Measurements from ENCODE around the gene TMPRSS11B. TPM values are rescaled to one million over a fixed set of nuclear protein-coding genes. Genes with fewer than 3 reads are reported as not detected.

The TMPRSS11B gene
- total RNA-seq, 1 donor from 2014 or later = 0.79 TPM

DNA sequence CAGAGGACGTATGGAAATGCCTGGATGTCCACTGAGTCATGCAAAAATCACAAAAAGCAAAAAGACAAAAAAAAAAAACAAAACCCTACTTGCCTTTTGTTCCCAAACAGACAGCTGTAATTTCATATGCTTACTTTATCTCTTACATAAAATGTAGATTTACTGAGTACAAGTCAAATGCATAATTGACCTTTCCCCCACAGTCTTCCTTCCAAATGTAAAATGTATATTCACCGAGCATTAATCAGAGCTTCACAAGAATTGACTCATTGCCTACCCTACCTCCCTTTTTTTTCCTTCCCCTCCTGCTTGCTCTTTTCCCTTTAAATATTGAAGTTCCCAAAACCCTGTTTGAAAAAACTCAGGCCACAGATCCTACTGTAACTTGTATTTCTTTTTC is 32.5 kb upstream of the TMPRSS11B start:
- H3K36me3 ChIP-seq (ENCODE audit: control insufficient read depth, insufficient read depth, low read length) = no peaks in the 10 kb centered on the region
- TF ChIP-seq, protein P1, sequence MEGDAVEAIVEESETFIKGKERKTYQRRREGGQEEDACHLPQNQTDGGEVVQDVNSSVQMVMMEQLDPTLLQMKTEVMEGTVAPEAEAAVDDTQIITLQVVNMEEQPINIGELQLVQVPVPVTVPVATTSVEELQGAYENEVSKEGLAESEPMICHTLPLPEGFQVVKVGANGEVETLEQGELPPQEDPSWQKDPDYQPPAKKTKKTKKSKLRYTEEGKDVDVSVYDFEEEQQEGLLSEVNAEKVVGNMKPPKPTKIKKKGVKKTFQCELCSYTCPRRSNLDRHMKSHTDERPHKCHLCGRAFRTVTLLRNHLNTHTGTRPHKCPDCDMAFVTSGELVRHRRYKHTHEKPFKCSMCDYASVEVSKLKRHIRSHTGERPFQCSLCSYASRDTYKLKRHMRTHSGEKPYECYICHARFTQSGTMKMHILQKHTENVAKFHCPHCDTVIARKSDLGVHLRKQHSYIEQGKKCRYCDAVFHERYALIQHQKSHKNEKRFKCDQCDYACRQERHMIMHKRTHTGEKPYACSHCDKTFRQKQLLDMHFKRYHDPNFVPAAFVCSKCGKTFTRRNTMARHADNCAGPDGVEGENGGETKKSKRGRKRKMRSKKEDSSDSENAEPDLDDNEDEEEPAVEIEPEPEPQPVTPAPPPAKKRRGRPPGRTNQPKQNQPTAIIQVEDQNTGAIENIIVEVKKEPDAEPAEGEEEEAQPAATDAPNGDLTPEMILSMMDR (IDR thresholded peaks at IDR 0.05; ENCODE audit: insufficient read depth, low read length, severe bottlenecking) = no peak
- no peaks in the 10 kb centered on the region for H3K27me3 ChIP-seq (ENCODE audit: control insufficient read depth, insufficient read depth, low read length)
- no peak for FAIRE-seq
- peak; percentile 15 for DNase-seq (ENCODE audit: low read depth)
- no peak overlapping the region for H3K4me3 ChIP-seq (ENCODE audit: low read depth, low read length)

DNA sequence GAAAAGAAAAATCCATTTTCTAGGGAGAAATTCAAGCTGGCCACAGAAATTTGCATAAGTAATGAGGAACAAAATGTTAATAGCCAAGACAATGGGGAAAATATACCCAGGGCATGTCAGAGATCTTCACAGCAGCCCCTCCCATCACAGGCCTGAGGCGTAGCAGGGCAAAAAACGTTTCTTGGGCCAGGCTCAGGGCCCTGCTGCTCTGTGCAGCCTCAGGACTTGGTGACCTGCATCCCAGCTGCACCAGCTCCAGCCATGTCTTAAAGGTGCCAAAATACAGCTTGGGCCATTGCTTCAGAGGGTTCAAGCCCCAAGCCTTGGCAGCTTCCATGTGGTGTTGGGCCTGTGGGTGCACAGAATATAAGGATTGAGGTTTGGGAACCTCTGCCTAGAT is 32.1 kb upstream of the TMPRSS11B start:
- H3K36me3 ChIP-seq (ENCODE audit: control insufficient read depth, insufficient read depth, low read length) = no peaks in the 10 kb centered on the region
- H3K4me3 ChIP-seq (ENCODE audit: low read depth, low read length) = no peak overlapping the region
- TF ChIP-seq, protein P1 (IDR thresholded peaks at IDR 0.05; ENCODE audit: insufficient read depth, low read length, severe bottlenecking) = no peak
- FAIRE-seq (no peak), DNase-seq (ENCODE audit: low read depth) (no peak)
- no peaks in the 10 kb centered on the region for H3K27me3 ChIP-seq (ENCODE audit: control insufficient read depth, insufficient read depth, low read length)

DNA sequence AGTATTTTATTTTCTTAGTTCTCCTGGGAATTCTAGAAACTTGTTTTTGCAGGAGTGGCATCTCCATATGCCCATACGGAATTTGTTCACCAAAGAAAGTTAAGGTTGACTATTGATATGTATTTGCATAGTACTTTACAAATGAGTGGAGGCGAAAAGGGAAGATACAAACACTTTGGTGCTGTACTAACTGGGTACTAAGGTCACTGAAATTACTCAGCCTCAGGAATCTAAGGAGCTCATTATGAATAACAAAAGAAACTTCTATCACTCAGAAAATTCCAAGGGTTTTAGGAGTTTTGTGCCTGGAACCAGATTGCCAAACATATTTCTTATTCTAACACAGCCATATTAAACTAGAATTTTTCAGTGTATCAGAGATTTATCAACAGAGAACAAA is 27.4 kb upstream of the TMPRSS11B start:
- peak; percentile 49 for DNase-seq (ENCODE audit: low read depth)
- H3K4me3 ChIP-seq (ENCODE audit: low read depth, low read length) = no peak overlapping the region

DNA sequence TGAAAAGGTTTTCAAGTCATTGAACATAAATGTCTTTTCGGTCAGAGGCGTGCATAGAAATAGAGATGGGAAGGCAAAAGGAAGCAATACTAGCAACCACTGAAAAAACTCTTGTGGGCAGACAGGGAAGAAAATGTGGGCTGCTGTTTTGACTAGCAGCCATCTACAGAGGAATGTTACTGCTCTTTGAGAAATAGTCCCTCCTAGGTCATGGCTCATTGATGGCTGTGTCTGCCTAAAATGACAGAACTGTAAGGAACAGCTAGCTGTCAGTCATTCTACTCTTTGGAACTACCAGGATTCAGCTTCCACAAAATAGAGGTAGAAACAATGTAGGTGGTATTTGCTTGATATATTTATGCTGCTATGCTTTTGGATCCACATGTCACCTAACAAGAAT is 26.9 kb upstream of the TMPRSS11B start:
- Histone ChIP-seq H3K4me3 (ENCODE audit: low read depth, low read length) (no peak overlapping the region), H3K36me3 (ENCODE audit: control insufficient read depth, insufficient read depth, low read length) (no peaks in the 10 kb centered on the region), H3K27me3 (ENCODE audit: control insufficient read depth, insufficient read depth, low read length) (no peaks in the 10 kb centered on the region)
- TF ChIP-seq, protein P1 (IDR thresholded peaks at IDR 0.05; ENCODE audit: insufficient read depth, low read length, severe bottlenecking) = no peak
- no peak for DNase-seq (ENCODE audit: low read depth)
- no peak for FAIRE-seq

More for the DNA sequence above, 27.4 kb upstream of the TMPRSS11B start:
- TF ChIP-seq, protein P1 (IDR thresholded peaks at IDR 0.05; ENCODE audit: insufficient read depth, low read length, severe bottlenecking) = no peak
- FAIRE-seq = no peak
- Histone ChIP-seq H3K27me3 (ENCODE audit: control insufficient read depth, insufficient read depth, low read length) (no peaks in the 10 kb centered on the region), H3K36me3 (ENCODE audit: control insufficient read depth, insufficient read depth, low read length) (no peaks in the 10 kb centered on the region)

DNA sequence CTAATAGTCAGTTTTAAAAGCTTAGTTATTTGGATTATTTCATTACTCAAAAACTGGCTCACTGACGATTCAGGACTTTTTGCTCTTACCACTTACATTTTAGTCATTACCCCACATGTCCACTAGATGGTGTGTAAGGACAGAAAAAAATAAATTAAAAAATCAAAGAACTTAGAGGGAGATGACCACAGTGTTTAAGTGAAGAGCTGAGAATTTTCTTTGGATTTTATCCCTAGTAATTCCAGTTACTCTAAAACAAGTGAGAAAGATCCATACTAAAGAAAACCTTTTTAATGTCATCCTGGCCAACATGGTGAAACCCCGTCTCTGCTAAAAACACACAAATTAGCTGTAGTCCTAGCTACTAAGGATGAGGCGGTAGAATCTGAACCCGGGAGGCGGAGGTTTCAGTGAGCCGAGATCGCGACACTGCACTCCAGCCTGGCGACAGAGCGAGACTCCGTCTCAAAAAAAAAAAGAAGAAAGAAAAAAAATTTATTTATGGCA is 26.4 kb upstream of the TMPRSS11B start:
- Histone ChIP-seq H3K36me3 (ENCODE audit: control insufficient read depth, insufficient read depth, low read length) (no peaks in the 10 kb centered on the region), H3K27me3 (ENCODE audit: control insufficient read depth, insufficient read depth, low read length) (no peaks in the 10 kb centered on the region), H3K4me3 (ENCODE audit: low read depth, low read length) (no peak overlapping the region)
- TF ChIP-seq, protein P1 (IDR thresholded peaks at IDR 0.05; ENCODE audit: insufficient read depth, low read length, severe bottlenecking) = peak; percentile 40
- FAIRE-seq = no peak
- peak; percentile 65 for DNase-seq (ENCODE audit: low read depth)

DNA sequence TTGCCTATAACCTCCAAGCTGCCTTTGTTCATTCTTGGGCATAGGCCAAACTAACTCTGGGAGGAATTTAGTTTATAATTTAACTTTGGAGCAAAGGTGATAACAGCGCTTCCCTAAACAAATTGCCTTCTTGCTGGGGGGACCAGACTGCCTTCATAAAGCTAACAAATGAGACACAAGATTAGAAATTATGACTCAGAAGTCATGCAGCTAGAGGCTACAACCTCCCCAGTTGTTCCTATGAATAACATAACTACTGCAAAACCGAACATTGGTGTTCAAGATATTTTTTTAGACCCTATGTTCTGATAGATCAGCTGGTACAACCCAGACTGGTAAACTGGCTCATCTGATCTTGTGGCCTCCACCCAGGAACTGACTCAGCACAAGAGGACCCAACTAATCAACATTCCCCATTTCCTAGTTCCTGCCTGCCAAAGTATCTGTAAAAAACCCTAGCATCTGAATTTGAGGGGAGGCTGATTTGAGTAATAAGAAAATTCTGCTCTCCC is 22.0 kb upstream of the TMPRSS11B start:
- no peaks in the 10 kb centered on the region for H3K27me3 ChIP-seq (ENCODE audit: control insufficient read depth, insufficient read depth, low read length)
- FAIRE-seq (no peak), DNase-seq (ENCODE audit: low read depth) (peak; percentile 43)
- no peaks in the 10 kb centered on the region for H3K36me3 ChIP-seq (ENCODE audit: control insufficient read depth, insufficient read depth, low read length)
- TF ChIP-seq, protein P1 (IDR thresholded peaks at IDR 0.05; ENCODE audit: insufficient read depth, low read length, severe bottlenecking) = no peak
- H3K4me3 ChIP-seq (ENCODE audit: low read depth, low read length) = no peak overlapping the region

Data from bronchial epithelial cell (primary cell).